Cerebellar nuclear complex (tissue), 1 donor: ENCODE results near the gene CAD.
A peak's percentile ranks its signal among the peaks of the same experiment; 100 is the strongest.
"Not testable (repeated sequence)": the region's sequence is repeated elsewhere in the genome, so short reads cannot be mapped to it uniquely, and the experiment has no call there.

Experiments
- DNase-seq, 2 experiments: peaks; one replicate each; lab custom pipeline; 2025; lab: John Stamatoyannopoulos, UW

Gene CAD

DNA sequence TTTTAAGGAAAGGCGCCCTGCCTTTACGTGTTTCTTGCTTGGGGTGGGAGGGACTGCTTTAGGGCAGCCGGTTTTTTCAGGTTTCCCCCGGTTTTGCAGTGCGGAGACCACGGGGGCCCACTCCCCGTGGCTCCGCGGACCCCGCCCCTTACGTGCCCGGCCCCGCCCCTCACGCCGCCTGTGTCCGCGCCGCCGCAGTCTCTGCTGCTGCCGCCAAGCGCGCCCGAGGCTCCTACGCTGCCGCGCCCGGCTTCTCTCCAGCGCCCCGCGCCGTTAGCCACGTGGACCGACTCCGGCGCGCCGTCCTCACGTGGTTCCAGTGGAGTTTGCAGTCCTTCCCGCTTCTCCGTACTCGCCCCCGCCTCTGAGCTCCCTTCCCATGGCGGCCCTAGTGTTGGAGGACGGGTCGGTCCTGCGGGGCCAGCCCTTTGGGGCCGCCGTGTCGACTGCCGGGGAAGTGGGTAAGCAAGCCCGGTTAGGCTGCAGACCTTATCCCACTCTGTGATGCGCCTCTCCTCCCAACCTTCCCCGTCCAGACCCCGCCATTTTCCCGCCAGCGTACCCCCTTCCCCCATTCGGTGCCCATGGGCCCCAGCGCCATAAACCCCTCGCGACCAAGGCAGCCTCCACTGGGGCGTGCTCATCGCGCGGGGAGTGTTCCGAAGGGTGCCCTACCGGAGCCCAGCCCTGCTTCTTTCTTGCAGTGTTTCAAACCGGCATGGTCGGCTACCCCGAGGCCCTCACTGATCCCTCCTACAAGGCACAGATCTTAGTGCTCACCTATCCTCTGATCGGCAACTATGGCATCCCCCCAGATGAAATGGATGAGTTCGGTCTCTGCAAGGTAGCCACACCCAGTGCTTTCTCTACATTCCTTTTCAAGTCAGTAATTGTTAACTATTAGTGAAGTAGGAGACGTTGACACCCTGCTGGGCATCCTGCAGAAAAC is at the start of gene CAD:
Gene CAD (plus strand): TSS at position 197 of the 949 bp plus-strand sequence. CDS start 183 bp downstream, at position 380.
- DNase-seq: peak in 1 of 2 experiments; percentile 36

DNA sequence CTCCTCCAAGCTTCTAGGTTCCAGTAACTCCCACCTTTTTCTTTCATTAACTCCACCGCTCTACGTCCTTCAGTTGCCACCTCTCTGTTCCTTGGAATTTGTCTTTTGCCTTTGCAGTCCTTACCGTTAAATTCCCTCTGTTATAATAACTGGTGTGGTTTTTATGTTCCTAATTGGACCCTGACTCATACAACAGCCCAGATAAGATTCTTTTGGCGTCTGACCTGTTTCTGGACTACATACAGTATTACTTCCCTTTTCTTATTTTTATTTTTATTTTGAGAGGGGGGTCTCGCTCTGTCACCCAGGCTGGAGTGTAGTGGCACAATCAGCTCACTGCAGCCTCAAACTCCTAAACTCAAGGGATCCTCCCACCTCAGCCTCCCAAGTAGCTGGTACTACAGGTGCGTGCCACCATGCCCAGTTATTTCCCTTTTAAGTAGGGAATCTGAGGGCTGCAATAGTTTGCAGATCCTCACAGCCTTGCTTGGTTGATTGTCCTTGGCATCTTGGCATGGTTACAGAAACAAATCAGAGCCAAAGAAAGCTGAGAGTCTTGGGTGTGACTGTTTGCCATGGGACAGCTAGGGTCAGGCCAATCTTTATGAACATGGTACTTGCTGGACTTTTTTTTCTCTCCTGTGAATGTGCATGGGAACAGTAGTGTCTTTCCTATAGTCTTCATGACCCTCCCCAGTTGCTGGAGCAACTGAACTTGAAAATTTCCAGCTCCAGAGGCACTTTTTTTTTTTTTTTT is 46.4 kb upstream of the CAD start:
- no peak for DNase-seq

DNA sequence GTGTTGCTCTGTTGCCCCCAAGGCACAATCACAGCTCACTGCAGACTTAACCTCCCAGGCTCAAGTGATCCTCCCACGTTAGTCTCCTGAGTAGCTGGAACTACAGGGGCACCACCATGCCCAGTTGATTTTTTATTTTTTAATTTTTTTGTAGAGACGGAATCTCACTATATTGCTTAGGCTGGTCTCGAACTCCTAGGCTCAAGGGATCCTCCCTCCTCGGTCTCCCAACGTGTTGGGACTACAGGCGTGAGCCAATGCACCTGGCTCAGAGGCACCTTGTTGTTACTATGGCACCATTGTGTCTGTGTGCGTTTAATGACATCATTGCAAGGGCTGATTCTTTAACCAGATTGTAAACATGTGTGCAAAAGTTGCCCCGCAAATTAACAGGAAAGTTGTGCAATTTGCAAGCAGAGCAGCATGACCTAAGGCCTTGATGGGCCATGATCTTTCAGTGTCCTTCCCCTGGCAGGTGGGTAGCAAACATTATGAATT is 45.8 kb upstream of the CAD start:
- DNase-seq: no peak

DNA sequence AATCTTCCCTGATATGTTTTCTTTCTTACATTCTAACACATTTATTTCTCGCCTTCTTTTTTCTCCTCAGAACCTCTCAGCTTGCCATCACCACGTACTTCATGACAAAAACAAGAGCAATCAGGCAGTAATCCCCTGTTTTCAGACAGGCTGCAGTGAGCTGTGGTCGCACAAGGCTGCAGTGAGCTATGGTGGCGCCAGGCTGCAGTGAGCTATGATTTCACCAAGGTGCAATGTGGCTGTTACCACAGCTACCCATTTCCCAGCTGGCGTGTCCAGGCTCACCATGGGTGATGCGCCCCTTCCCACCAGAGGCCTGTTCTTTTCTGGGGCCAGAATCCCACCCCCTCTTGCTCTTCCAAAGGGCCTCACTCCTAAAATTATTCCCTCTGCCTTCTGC is 42.5 kb upstream of the CAD start:
- DNase-seq: no peak

DNA sequence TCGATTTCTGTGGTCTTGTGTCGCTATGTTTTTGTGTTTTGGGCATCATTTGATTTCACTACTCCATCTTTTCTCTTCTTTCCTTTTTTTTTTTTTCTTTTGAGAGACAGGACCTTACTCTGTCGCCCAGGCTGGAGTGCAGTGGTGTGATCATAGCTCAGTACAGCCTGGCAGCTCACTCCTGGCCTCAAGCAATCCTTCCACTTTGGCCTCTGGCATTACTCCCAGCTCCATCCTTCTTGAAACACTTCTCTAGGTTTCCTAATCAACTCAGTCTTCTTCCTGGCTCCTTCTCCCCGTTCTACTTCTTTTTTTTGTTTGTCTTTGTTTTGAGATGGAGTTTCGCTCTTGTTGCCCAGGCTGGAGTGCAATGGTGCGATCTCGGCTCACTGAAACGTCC is 41.8 kb upstream of the CAD start:
- DNase-seq: no peak

DNA sequence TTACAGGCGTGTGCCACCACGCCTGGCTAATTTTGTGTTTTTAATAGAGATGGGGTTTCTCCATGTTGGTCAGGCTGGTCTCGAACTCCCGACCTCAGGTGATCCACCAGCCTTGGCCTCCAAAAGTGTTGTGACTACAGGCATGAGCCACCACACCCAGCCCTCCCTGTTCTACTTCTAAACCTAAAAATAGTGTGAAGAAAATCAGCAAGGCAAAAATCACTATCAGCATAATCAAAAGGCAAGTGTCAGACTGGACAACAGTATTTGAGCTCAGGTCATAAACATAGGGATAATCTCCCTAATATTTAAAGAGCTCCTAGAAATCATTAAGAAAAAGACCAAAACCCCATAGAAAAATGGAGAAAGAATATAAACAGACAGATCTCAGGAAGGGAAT is 41.4 kb upstream of the CAD start:
- not testable (repeated sequence) for DNase-seq

DNA sequence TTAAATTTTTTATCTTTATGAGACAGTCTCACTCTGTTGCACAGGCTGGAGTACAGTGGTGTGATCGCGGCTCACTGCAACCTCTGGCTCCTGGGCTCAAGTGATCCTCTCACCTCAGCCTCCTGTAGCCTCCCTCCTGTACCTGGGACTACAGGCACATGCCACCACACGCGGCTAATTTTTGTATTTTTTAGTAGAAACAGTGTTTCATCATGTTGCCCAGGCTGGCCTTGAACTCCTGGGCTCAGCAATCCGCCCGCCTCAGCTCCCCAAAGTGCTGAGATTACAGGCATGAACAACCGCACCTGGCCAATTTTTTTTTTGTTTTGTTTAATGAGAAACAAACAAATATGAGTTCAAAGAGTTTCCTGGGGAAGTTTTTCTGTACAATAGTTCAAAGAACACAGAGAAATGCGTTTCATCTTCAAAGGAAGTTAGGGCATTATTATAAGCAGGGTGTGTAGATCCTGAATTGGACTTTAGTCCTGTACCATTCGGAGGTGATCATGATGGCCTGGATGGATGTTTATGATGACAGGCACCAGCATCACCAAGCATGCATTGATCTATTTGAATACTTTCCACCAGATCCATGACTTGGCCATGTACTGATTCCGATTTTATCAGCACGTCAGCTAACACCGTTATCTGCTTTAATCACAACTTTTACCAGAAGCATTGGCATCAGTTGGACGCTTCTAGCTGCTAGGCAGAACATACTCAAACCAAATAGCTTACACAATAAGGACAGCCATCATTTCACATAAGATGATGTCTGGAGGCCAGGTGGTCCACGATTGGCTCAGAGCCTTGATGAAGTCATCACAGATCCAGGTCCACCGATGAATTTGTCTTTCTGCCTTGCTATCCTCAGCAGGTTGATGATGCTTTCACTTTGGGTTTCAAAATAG is 39.5 kb upstream of the CAD start:
- no peak for DNase-seq

DNA sequence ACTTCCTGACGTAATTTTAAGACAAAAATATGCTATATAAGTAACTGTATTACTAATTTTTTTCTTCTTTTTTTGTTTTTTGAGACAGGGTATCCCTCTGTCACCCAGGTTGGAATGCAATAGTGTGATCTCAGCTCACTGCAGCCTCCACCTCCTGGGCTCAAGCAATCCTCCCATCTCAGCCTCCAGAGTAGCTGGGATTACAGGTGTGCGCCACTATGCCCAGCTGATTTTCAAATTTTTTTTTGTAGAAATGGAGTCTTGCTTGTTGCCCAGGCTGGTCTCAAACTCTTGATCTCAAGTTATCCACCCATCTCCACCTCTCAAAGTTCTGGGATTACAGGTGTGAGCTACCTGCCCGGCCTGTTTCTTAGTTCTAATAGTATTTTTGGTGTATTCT is 38.7 kb upstream of the CAD start:
- no peak for DNase-seq

DNA sequence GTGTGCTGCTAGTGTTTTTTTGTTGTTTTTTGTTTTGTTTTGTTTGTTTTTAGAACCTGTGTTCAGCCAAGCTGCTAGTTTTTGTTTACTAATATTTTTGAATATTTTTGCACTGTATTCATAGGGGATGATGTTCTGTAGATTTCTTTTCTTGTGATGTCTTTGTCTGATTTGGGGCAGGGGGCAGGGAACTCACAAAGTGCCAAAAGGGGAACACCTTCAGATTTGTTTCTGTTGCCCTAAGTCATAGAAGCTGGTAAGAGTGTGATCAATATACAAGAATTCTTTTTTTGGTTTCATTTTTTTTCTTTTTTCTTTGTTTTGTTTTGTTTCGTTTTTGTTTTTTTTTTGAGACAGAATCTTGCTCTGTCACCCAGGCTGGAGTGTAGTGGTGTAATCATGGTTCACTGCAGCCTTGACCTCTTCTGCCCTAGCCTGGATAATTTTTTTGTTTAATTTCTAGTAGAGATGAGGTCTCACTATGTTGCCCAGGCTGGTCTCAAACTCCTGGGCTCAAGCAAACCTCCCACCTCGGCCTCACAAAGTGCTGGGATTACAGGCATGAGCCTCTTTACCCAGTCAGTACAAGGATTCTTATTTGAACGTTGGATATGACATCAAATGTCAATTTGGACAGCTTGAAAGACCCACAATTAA is 37.7 kb upstream of the CAD start:
- no peak for DNase-seq

DNA sequence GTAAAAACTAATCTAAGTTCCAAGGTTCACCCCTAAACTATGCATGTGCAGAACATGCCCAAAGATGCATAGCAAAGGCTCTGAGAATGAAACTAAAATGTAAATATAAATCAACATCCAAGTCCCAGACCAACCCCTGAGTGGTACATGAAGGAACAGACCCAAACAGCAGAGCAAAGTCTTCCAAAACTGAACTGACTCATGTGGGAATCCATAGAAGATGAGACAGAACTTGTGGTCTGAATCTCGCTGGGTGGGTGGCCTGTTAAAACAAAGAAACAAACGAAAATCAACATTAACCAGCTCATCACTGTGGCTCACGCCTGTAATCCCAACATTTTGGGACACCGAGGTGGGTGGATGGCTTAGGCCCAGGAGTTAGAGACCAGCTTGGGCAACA is 34.8 kb upstream of the CAD start:
- DNase-seq: no peak

DNA sequence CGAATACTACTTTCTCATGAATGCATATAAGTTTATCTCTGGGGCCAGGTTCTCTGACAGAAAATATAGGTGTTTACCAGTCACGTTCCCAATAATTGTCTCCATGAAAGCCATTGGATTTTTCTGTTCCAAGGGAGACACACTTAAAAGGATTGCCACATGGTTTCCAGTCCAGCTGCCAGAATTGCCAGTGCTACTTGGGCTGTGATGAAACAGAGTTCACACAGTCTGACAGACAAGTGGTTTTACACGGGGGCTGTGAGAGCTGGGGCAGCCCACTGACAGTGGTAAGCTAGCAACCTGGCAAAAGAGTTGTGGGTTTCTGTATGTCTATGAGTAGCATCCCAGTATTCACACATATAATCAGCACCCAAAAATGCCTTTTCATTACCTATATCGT is 33.1 kb upstream of the CAD start:
- DNase-seq: no peak

DNA sequence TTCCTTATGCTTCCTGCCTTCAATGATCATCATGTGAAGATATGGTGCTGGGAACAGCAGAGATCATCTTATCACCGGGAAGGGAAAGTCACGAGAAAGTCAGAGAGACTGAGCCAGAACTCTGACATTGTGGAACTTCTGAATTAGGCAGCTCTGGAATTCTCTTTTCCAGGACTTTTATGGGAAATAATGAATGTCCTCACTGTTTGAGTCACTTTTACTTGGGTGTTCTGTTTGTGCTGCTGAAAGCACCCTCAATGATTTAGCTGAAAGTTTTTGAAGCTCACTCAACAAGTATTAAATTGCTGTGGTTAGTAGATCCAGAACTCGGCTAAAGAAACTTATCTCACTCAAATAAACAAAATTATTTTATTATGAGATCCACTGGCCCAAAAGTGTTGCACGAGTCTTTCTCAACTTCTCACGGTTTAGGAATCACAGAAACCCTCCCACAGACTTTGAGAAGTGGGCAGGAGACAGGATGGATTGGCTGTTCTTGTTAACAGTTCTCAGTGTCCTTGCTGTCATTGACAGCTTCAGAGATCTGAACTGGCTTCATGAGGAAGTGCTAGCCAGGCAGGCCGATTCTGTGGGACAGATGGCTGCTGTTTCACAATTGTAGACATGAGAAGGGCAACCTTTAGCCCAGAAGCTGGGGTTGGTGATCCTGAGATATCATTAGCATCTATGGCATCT is 31.7 kb upstream of the CAD start:
- DNase-seq: no peak

DNA sequence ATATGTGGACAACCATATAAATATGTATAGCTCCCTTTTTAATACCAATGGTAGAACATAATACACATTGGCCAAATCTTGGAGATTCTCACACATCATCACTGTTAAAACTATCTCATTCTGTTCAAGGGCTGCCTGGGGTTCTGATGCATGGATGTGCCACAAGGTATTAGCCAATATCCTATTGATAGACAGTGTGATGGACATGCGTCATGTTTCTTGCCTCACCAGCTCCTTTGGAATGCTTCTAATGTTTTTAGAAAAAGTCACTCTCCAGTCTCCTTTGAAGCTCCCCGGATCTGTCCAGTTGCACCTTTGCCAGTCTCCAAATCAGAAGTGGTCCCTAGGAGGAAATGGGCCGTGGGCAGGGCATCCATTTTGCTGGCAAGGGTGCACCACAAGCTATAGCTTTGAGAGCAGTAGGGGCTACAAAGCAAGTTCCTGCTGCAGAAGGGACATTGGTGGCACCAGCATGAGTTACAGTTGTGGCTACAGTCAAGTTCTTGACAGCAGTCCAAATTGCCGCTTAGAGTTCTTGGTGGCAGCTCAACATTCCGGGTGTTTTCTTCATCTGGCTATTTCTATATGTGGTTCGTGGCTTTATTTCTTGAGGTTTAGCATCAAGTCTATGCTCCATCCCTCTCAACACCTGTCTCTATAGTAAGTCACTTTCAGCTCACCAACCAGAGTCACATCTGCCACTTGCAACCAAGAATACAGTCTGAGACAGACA is 30.4 kb upstream of the CAD start:
- DNase-seq: no peak

DNA sequence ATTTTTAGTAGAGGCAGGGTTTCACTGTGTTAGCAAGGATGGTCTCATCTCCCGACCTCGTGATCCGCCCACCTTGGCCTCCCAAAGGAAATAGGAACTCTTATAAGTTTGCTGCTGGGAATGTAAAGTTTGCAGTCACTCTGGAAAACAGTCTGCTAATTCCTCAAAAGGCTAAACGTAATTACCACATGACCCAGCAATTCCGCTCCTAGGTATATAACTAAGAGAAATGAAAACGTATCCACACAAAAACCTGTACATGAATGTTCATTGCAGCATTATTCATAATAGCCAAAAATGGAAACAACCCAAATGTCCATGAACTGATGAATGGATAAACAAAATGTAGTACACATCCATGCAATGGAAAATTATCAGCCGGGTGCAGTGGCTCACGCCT is 27.2 kb upstream of the CAD start:
- no peak for DNase-seq

DNA sequence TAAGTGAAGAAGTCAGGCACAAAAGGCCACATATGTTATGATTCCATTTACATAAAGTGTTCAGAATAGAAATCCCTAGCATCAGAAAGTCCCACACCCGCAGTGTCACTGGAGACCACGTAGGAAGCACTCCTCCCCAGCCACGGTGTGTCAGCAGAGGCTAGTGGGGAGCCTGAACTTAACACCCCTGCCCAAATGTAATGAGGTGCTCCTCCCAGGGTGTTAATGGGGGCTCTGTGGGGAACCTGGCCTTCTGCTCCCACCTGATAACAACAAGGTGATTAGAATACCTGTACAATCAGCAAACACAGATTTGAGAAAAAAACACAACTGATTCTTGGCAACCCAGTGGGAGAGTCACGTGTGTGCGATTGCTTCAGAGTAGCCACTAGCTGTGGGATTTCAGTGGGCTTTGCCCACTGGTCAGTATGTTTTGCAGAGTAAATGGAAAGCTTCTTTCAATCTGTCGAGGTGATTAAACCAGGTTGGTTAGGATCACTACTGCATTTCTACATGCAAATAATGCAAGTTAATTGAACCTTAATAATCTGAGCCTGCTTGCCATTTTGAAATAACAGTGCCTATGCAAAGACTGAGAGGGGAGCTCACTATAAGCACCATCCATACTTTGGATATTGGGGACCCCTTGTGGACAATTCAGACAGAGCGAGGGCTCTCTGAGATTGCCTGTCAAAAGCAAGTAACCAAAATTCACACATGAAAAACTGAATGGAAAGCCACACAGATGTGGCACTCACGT is 25.9 kb upstream of the CAD start:
- peak in 1 of 2 experiments; percentile 3 for DNase-seq

DNA sequence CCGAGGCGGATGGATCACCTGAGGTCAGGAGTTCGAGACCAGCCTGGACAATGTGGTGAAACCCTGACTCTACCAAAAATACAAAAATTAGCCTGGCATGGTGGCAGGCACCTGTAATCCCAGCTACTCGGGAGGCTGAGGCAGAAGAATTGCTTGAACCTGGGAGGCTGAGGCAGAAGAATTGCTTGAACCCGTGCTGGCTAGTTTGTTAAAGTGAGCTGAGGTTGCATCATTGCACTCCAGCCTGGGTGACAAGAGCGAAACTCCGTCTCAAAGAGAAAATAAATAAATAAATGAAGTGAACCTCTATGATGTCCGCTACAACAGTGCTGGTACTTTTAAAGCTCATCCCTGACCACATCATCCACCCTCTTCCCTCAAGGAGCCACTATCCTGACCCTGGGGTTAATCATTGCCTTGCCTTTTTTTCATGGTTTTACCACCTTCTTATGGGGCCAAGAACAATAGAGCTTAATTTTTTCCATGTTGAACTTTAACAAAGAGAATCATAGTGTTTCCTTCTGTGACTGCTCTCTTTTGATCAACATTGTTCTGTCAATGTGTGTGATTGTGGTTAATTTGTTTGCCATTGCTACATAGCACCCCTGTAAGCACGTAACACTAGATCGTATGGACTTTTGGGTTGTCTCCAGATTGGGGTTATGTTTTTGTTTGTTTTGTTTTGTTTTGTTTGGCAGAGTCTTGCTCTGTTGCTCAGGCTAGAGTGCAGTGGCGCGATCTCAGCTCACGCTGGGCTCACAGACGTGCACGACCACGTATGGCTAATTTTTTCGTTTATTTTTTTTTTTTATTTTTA is 22.4 kb upstream of the CAD start:
- no peak for DNase-seq

DNA sequence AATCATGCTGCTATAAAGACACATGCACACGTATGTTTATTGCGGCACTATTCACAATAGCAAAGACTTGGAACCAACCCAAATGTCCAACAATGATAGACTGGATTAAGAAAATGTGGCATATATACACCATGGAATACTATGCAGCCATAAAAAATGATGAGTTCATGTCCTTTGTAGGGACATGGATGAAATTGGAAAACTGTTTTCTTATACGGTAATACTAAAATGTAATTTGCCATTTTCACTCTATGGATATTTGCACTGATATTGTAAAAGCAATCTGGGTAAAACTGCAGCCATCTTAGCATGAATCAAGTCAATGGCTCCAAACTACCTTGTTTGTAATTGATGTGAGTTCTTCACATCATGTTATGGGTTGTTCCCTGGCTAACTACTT is 21.4 kb upstream of the CAD start:
- DNase-seq: not testable (repeated sequence)

DNA sequence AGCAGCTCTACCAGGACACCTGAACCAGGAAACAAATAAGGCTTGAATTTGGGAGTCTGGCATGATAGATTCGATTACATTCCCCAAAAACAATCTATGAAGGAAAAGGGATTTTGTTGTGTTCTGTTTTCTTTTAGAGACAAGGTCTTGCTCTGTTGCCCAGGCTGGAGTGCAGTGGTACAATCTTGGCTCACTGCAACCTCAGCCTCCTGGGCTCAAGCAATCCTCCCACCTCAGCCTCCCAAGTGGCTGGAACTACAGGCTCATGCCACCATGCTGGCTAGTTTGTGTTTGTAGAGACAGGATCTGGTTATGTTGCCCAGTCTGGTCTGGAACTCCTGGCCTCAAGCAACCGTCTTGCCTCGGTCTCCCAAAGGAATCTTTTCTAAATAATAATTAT is 19.1 kb upstream of the CAD start:
- DNase-seq: not testable (repeated sequence)
